Mammary epithelial cell (primary cell): ENCODE measurements around the gene SMOC1.

ENCODE experiments used
- EZH2 ChIP-seq: IDR thresholded peaks from 2 replicates; pipeline ENCODE4 v1.6.1; 2012; ENCODE audit warnings: low read length, inconsistent platforms, borderline replicate concordance
- TF ChIP-seq, protein P1 (sequence below), 2 donors: IDR thresholded peaks in 1 of 2; conservative IDR thresholded peaks in 1 of 2; 2 replicates each; pipeline ENCODE4 v1.5.1; 2011 to 2012; ENCODE audit warnings: inconsistent platforms in 2 of 2, low read length in 2 of 2, mild to moderate bottlenecking in 2 of 2, control low read depth in 1 of 2, low read depth in 1 of 2; ENCODE audit not compliant: insufficient read depth in 1 of 2; ENCODE audit errors: extremely low read depth in 1 of 2

DNA sequence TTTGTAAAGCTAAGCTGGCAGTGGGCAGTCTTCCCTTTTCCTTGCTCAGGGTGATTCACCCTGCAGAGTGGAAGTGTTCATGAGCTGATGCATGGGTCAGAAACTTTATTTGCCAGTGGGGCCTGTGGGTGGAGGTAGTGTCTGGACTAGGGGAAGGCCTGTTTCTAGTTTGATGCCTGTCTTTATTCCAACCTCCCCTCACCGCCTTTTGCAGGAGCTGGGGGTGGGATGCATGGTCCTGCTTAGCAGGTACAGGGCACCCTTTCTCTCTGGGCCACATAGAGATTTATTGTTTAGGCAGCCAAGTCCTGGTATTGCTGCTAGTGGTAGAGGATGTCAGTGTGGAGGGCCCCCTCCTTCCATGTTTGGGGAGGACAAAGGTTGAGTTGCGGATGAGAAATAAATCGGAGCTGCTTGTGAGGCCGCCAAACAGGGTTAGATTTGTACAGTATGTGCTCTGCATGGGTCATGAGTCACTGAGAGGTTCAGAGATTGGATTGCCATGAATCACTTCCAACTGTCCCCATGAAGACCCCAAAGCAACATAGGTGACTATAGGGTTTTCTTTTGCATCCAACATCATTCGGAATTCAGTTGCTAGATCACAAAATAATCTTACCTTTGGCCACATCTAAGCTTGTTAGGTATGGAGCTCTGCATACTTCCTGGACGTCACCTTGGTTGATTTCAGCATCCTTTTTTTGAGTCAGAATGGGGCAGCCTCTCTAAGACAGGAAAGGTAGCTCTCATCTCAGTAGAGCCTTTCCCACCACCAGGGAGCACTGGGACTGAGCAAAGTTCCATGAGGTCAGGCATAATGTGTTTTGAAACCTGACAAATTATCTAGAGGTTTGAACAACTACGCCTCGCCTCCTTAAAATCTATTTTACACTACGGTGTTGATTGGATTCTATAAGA is 8.8 kb downstream of the SMOC1 start:
- TF ChIP-seq, protein P1, sequence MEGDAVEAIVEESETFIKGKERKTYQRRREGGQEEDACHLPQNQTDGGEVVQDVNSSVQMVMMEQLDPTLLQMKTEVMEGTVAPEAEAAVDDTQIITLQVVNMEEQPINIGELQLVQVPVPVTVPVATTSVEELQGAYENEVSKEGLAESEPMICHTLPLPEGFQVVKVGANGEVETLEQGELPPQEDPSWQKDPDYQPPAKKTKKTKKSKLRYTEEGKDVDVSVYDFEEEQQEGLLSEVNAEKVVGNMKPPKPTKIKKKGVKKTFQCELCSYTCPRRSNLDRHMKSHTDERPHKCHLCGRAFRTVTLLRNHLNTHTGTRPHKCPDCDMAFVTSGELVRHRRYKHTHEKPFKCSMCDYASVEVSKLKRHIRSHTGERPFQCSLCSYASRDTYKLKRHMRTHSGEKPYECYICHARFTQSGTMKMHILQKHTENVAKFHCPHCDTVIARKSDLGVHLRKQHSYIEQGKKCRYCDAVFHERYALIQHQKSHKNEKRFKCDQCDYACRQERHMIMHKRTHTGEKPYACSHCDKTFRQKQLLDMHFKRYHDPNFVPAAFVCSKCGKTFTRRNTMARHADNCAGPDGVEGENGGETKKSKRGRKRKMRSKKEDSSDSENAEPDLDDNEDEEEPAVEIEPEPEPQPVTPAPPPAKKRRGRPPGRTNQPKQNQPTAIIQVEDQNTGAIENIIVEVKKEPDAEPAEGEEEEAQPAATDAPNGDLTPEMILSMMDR (conservative IDR thresholded peaks at IDR 0.05 in 1 of 2, IDR thresholded peaks at IDR 0.05 in 1 of 2; ENCODE audit: extremely low read depth in 1 of 2, insufficient read depth in 1 of 2, low read depth in 1 of 2, low read length in 2 of 2): no peak
- no peak for TF ChIP-seq EZH2
